Measurements from ENCODE around the gene OR52A5. TPM values are rescaled to one million over a fixed set of nuclear protein-coding genes. Genes with fewer than 3 reads are reported as not detected.

OR52A5 gene
- total RNA-seq, 1 experiment from 2014 or later: not detected

DNA sequence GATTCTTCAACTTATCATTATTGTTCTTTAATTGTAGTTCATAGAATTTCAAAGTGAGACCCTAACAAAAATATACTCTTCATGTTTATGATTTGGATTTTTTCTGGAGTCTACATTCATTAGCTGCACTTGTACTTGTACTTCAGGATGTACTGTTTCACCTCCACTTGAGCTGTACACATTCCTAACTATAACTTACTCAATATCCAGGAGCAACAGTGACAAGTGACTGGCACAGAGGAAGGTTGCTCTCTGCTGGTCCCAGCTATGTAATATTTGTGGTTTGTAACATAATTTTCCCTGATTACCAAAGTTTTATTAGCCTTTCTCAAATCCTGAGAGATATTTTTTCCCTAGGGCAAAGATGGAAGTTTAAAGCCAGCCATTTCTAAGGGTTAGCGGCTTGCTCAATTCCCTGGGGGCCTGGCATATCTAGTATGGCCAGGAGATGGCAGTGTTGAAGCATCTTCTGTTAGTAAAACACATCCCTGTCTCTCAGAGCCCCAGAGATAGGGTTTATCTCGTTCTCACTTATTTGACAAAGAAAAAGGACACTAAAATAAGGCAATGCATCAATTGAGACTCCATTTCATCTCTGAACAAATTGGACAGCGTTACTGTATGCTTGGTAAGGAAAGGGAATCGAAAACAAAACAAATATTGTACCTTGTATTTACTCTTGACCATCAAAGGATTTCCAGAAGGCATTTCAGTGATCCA is 14.2 kb downstream of the OR52A5 start:
- no TSS peak for BruUV-seq (replicated peaks)
- peak; percentile 66 for DNase-seq (ENCODE audit: low read depth, low spot score)
- CTCF ChIA-PET: interaction anchor here (0.6 kb wide), 1 partner anchor 1205 kb away, joined by 10 read pairs; no protein-coding TSS in a partner anchor
- H3K9me3 ChIP-seq (ENCODE audit: control insufficient read depth, insufficient read depth, low read depth, low read length): no peaks in the 10 kb centered on the region
- H3K27ac ChIP-seq (ENCODE audit: low read length): no peak overlapping the region
- intact Hi-C loops (cut with micrococcal nuclease; ENCODE audit: unreplicated experiment) (loop anchor here (2.0 to 5.0 kb wide), 4 partner anchors 77 to 683 kb away; partner anchors contain the start of genes OR51V1 and OR52N2), in situ Hi-C loops (cut with HindIII; ENCODE audit: low pct_unique_long_range_greater_than_20kb, low sequenced_read_pairs) (no loop called here)
- POLR2A ChIA-PET: no interaction called here
- TF ChIP-seq, protein P1, sequence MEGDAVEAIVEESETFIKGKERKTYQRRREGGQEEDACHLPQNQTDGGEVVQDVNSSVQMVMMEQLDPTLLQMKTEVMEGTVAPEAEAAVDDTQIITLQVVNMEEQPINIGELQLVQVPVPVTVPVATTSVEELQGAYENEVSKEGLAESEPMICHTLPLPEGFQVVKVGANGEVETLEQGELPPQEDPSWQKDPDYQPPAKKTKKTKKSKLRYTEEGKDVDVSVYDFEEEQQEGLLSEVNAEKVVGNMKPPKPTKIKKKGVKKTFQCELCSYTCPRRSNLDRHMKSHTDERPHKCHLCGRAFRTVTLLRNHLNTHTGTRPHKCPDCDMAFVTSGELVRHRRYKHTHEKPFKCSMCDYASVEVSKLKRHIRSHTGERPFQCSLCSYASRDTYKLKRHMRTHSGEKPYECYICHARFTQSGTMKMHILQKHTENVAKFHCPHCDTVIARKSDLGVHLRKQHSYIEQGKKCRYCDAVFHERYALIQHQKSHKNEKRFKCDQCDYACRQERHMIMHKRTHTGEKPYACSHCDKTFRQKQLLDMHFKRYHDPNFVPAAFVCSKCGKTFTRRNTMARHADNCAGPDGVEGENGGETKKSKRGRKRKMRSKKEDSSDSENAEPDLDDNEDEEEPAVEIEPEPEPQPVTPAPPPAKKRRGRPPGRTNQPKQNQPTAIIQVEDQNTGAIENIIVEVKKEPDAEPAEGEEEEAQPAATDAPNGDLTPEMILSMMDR (IDR thresholded peaks at IDR 0.05): peak; percentile 94
- TF ChIP-seq, protein P2, sequence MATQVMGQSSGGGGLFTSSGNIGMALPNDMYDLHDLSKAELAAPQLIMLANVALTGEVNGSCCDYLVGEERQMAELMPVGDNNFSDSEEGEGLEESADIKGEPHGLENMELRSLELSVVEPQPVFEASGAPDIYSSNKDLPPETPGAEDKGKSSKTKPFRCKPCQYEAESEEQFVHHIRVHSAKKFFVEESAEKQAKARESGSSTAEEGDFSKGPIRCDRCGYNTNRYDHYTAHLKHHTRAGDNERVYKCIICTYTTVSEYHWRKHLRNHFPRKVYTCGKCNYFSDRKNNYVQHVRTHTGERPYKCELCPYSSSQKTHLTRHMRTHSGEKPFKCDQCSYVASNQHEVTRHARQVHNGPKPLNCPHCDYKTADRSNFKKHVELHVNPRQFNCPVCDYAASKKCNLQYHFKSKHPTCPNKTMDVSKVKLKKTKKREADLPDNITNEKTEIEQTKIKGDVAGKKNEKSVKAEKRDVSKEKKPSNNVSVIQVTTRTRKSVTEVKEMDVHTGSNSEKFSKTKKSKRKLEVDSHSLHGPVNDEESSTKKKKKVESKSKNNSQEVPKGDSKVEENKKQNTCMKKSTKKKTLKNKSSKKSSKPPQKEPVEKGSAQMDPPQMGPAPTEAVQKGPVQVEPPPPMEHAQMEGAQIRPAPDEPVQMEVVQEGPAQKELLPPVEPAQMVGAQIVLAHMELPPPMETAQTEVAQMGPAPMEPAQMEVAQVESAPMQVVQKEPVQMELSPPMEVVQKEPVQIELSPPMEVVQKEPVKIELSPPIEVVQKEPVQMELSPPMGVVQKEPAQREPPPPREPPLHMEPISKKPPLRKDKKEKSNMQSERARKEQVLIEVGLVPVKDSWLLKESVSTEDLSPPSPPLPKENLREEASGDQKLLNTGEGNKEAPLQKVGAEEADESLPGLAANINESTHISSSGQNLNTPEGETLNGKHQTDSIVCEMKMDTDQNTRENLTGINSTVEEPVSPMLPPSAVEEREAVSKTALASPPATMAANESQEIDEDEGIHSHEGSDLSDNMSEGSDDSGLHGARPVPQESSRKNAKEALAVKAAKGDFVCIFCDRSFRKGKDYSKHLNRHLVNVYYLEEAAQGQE (IDR thresholded peaks at IDR 0.05; ENCODE audit: insufficient read depth in 1 of 2, low read depth in 2 of 2, low read length in 1 of 2): no peak
- TF ChIP-seq TCF7L2 (IDR thresholded peaks at IDR 0.05; ENCODE audit: low read depth, low read length): no peak
- no peaks in the 10 kb centered on the region for H3K4me1 ChIP-seq (ENCODE audit: control insufficient read depth, insufficient read depth, low read length)
- H3K36me3 ChIP-seq (ENCODE audit: control insufficient read depth, insufficient read depth, low read length): no peaks in the 10 kb centered on the region
- no peaks in the 10 kb centered on the region for H3K27me3 ChIP-seq (ENCODE audit: control insufficient read depth, insufficient read depth, low read length)
- H3K4me3 ChIP-seq (ENCODE audit: low read depth in 2 of 2, low read length in 2 of 2): no peak overlapping the region
- peak; percentile 95 for ATAC-seq

DNA sequence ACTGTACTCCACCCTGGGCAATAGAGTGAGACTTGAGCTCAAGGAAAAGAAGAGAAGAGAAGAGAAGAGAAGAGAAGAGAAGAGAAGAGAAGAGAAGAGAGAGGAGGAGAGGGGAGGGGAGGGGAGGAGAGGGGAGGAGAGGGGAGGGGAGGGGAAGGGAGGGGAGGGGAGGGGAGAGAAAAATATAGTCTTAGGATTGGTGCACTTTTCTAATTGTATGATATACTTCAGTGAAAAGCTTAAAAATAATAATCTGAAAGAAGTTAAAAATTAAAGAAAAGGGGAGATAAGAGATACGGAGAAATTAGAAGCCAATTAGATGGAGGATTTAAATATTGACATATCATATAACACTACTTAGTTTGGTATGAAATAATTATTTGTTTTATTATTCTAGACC is 19.3 kb downstream of the OR52A5 start:
- TF ChIP-seq, protein P1 (IDR thresholded peaks at IDR 0.05): no peak
- TF ChIP-seq POLR2AphosphoS5 (IDR thresholded peaks at IDR 0.05; ENCODE audit: low read depth, low read length) (no peak), SIN3A (IDR thresholded peaks at IDR 0.05; ENCODE audit: borderline replicate concordance, insufficient read depth, low read depth, low read length) (no peak), TCF7L2 (IDR thresholded peaks at IDR 0.05; ENCODE audit: low read depth, low read length) (no peak)
- TF ChIP-seq, protein P2 (IDR thresholded peaks at IDR 0.05; ENCODE audit: insufficient read depth in 1 of 2, low read depth in 2 of 2, low read length in 1 of 2): no peak
- CTCF ChIA-PET: no interaction called here
- POLR2A ChIA-PET: no interaction called here
- DNase-seq (ENCODE audit: low read depth, low spot score) (no peak), ATAC-seq (no peak)
- Histone ChIP-seq H3K27ac (ENCODE audit: low read length) (no peak overlapping the region), H3K9me3 (ENCODE audit: control insufficient read depth, insufficient read depth, low read depth, low read length) (no peaks in the 10 kb centered on the region), H3K4me1 (ENCODE audit: control insufficient read depth, insufficient read depth, low read length) (no peaks in the 10 kb centered on the region), H3K36me3 (ENCODE audit: control insufficient read depth, insufficient read depth, low read length) (no peaks in the 10 kb centered on the region), H3K4me3 (ENCODE audit: low read depth in 2 of 2, low read length in 2 of 2) (no peak overlapping the region), H3K27me3 (ENCODE audit: control insufficient read depth, insufficient read depth, low read length) (no peaks in the 10 kb centered on the region)
- intact Hi-C loops (cut with micrococcal nuclease; ENCODE audit: unreplicated experiment): no loop called here
- no TSS peak for BruUV-seq (replicated peaks)
- in situ Hi-C loops (cut with HindIII; ENCODE audit: low pct_unique_long_range_greater_than_20kb, low sequenced_read_pairs): no loop called here
